ENCODE results near the gene ITSN1.

DNA sequence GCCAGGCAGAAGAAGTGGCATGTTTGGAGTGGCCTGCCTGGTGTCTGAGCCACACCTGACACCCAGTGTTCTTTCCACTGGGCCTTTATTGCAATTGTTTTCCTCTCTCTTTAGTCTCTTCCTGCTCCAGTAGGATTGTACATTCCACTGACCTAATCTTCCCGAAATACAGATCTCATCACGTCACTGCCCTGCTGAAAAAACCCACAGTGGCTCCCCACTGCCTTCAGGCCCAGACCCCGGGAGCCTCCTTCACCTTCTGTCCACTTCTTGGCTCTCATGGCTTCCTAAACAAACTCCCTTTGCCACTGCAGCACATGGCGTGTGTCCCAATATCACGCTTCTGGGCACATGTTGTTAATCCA is 298.6 kb downstream of the ITSN1 start:
- TF ChIP-seq, protein P1, sequence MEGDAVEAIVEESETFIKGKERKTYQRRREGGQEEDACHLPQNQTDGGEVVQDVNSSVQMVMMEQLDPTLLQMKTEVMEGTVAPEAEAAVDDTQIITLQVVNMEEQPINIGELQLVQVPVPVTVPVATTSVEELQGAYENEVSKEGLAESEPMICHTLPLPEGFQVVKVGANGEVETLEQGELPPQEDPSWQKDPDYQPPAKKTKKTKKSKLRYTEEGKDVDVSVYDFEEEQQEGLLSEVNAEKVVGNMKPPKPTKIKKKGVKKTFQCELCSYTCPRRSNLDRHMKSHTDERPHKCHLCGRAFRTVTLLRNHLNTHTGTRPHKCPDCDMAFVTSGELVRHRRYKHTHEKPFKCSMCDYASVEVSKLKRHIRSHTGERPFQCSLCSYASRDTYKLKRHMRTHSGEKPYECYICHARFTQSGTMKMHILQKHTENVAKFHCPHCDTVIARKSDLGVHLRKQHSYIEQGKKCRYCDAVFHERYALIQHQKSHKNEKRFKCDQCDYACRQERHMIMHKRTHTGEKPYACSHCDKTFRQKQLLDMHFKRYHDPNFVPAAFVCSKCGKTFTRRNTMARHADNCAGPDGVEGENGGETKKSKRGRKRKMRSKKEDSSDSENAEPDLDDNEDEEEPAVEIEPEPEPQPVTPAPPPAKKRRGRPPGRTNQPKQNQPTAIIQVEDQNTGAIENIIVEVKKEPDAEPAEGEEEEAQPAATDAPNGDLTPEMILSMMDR (IDR thresholded peaks at IDR 0.05; ENCODE audit: low read depth, low read length, poor library complexity, severe bottlenecking): no peak
- TF ChIP-seq EZH2phosphoT487 (IDR thresholded peaks at IDR 0.05; ENCODE audit: borderline replicate concordance, low read length): no peak

Data from DOHH2 (cell line).